NB4 (cell line): Measurements from ENCODE around the gene DCLK1.

Experiments
- DNase-seq: peaks from one replicate; pipeline ENCODE4 v3.0.0; 2010; ENCODE audit warnings: low read depth
- H3K4me3 ChIP-seq: one replicate; pipeline ENCODE4 v1.5.1; 2011; ENCODE audit warnings: mild to moderate bottlenecking, low read depth, low read length, moderate library complexity
- CTCF ChIP-seq: IDR thresholded peaks from one replicate; pipeline ENCODE4 v1.5.1; 2012; ENCODE audit warnings: low read depth, low read length
- MAX ChIP-seq: IDR thresholded peaks from 2 replicates; pipeline ENCODE4 v1.6.1; 2011; ENCODE audit warnings: low read depth, low read length
- MYC ChIP-seq: IDR thresholded peaks from 2 replicates; pipeline ENCODE4 v1.6.1; 2011; ENCODE audit warnings: low read depth, low read length
- POLR2A ChIP-seq: IDR thresholded peaks from 2 replicates; pipeline ENCODE4 v1.6.1; 2011; ENCODE audit warnings: mild to moderate bottlenecking; ENCODE audit not compliant: insufficient read length; ENCODE audit errors: extremely low read depth

Gene DCLK1

DNA sequence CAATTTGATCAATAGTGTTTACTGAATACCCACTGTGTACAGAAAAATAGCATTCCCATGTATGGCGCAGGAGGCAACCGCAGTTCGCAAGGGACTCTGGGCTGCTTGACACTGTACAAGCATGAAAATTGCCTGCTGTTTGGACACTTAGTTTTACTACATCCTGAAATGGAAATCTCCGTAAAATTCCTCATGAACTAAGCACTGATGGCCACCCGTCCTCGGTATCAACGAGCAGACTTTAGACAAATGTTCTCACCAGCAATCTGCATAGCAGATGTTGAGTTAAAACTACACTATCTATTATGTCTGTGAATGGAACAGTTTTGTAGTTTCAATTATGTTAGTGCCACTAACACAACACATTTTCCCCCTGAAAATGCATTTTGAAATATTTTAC, 294.7 kb downstream of the DCLK1 start:
- TF ChIP-seq MYC (no peak), POLR2A (no peak), CTCF (no peak), MAX (no peak)
- DNase-seq = no peak
- H3K4me3 ChIP-seq = no peak overlapping the region

DNA sequence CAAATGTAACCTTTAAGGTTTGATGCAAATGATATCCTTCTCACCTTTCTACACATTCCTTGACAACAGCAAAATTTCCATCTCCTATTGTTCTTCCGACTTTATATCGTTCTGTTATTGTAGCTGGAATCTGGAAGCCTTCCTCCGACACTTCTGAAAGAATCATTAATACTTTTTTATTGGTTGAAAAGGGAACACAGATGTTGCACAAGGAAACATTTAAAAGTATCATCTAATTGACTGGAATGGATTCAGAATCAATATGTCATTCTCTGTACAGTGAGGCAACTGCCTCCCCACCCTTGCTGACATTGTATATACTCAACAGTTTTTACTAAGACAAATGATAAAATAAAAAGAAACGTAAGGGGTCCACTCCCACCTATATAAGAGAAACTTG, 295.2 kb downstream of the DCLK1 start:
- no peak overlapping the region for H3K4me3 ChIP-seq
- TF ChIP-seq MYC (no peak), CTCF (no peak), POLR2A (no peak)
- no peak for DNase-seq

DNA sequence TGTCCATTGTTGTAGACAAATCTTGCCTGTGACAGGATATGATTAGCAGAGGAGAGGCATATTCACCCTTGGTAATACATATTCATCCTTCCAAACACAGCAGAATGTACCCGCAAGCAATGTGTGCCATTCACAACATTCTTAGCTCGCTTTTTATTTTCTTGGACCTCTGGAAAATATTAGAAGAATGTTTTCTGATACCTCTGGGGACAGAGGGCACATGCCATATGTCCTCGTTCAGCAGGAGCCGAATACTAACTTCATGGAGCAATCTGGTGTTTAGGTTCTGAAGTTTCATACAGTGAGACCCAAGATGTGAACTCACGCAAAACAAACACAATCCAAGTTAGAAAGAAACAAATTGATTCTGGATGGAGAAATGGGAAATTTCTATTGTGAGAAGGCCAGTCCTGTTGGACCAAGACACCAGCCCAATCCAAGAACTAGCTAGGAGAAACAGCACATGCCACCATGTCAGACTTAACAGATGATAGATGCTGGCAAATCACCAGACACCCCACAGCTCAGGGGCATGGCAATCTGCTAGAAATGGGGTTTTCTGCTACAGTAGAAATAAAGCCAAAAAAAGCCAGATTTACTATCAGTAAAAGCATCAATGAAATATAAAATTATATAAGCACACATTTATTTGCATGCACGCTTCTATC, 297.4 kb downstream of the DCLK1 start:
- no peak for DNase-seq
- TF ChIP-seq MYC (no peak), POLR2A (no peak), MAX (no peak), CTCF (no peak)
- no peak overlapping the region for H3K4me3 ChIP-seq

GRCh38 chr13:35833031-35833430, 298.2 kb downstream of the DCLK1 start:
- DNase-seq = no peak
- H3K4me3 ChIP-seq = no peak overlapping the region
- TF ChIP-seq CTCF (no peak), MYC (no peak), POLR2A (no peak), MAX (no peak)

- H3K4me3 ChIP-seq = no peak overlapping the region
- DNase-seq = no peak
- TF ChIP-seq POLR2A (no peak), MYC (no peak), MAX (no peak), CTCF (no peak)
Observed at GRCh38 chr13:35832551-35832950, 298.6 kb downstream of the DCLK1 start.

DNA sequence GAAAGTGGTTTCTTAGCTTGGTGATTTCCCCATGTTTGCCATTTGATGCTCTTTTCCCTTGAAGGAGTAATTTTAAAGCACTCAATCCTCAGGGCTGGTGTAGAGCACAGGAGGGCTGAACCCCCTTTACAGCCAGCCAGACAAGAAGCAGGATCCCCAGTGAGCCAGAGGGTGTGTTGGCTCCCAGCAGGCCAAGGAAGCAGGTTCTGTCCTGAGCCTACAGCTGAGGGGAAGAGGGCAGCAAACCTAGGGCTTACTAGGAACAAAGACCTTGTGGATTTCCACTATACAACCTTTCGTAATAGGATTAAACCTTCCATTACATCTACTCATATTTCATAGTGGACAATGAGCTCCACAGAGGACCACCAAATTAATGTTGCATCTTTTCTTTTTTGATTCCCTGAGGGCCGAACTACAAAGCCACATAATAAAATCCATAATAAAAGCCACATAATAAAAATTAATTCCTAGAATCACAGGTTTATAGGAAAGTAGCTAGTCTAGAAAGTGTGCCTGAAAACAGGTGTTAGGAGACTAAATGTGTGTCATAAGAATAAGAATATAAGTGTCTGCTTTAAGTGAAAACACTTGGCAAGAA, 300.2 kb downstream of the DCLK1 start:
- no peak for DNase-seq

More for the DNA sequence above, 300.2 kb downstream of the DCLK1 start:
- TF ChIP-seq MYC (no peak), MAX (no peak)
- no peak overlapping the region for H3K4me3 ChIP-seq
